Measurements from ENCODE around the gene CAPN9.

Gene CAPN9

DNA sequence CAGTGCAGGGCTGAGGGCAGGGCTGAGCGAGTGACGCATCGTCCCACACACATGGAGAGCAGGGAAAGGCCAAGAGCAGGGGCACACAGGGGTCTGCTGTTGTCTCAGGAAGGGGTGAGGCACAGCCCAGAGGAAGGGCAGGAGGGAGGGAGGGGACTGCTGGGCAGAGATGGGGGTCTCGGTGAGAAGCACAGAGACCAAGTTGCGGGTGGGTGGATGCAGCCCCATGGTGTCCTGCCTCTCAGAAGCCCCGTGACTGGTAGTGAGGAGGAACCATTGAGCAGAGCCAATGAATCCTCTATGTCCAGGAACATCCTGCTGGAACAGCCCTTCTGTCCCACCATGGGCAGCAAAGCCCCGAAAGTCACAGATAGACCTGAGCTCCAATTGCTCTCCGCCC, 103.4 kb downstream of the CAPN9 start:
- DNase-seq (ENCODE audit: low read depth), result no peak

DNA sequence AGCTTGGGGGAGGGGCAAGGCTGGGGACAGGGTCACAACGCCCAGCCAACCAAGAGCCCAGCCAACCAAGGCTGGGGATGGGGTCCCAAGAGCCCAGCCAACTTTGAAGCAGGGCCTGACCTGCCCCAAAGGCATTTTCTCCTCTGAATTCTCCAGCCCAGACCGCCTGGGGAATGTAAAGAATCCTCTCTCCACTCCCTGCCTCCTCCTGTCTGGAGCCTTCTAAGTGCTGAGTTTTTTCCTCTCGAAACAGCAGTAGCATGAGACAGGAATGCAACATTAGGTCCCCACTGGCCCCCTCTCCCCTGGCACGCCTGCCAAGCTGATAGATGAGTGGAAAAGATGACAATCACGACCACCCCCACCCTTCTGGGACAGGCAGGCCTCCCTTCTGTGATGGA, 104.1 kb downstream of the CAPN9 start:
- DNase-seq (ENCODE audit: low read depth), result no peak
